Measurements from ENCODE around the gene ANKRD33B. TPM values are rescaled to one million over a fixed set of nuclear protein-coding genes. Genes with fewer than 3 reads are reported as not detected.

The ANKRD33B gene
- total RNA-seq, 1 experiment from 2014 or later, result 14.9 TPM

DNA sequence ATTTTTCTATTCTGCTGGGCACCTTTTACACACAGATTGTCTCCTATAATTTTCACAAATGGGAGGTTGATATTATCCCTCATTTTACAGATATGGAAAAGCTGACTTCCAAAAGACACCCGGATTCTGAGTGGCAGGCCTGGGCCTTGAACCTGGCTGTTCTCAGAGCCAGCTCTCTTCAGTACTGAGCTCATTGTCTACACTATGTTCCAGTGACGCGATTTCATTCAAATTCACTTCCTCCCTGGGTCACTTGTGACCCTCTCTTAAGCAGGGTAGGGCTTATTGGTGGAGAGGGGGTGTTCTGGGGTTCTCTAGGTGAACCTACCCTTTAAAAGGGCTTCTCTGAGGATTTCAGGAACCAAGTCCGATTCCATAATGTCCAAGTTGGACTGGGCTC is 70.2 kb downstream of the ANKRD33B start:
- Histone ChIP-seq H3K9me2 (replicated peaks; ENCODE audit: low read length) (no peaks in the 10 kb centered on the region), H3K79me2 (ENCODE audit: low read length) (no peaks in the 10 kb centered on the region), H3K9ac (ENCODE audit: low read length) (no peak overlapping the region), H2AFZ (ENCODE audit: low read length) (no peak overlapping the region), H3K36me3 (ENCODE audit: low read depth, low read length) (peaks cover 12% of the 10 kb centered on the region; the same call in 1 of the 2 replicates), H4K20me1 (ENCODE audit: low read length) (no peaks in the 10 kb centered on the region), H3K27ac (ENCODE audit: low read length) (no peak overlapping the region), H3K27me3 (ENCODE audit: low read length) (no peaks in the 10 kb centered on the region), H3K4me3 (ENCODE audit: low read length) (no peak overlapping the region), H3K9me3 (ENCODE audit: low read length) (no peaks in the 10 kb centered on the region), H3F3A (ENCODE audit: low read length, unreplicated experiment) (no peaks in the 10 kb centered on the region), H3K4me2 (ENCODE audit: low read length) (no peak overlapping the region), H3K4me1 (ENCODE audit: insufficient read depth, low read length) (peaks cover 13% of the 10 kb centered on the region)
- BruUV-seq (replicated peaks), result no TSS peak
- TF ChIP-seq, protein P1, sequence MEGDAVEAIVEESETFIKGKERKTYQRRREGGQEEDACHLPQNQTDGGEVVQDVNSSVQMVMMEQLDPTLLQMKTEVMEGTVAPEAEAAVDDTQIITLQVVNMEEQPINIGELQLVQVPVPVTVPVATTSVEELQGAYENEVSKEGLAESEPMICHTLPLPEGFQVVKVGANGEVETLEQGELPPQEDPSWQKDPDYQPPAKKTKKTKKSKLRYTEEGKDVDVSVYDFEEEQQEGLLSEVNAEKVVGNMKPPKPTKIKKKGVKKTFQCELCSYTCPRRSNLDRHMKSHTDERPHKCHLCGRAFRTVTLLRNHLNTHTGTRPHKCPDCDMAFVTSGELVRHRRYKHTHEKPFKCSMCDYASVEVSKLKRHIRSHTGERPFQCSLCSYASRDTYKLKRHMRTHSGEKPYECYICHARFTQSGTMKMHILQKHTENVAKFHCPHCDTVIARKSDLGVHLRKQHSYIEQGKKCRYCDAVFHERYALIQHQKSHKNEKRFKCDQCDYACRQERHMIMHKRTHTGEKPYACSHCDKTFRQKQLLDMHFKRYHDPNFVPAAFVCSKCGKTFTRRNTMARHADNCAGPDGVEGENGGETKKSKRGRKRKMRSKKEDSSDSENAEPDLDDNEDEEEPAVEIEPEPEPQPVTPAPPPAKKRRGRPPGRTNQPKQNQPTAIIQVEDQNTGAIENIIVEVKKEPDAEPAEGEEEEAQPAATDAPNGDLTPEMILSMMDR (conservative IDR thresholded peaks at IDR 0.05; ENCODE audit: low read depth, low read length), result no peak
- TF ChIP-seq EZH2phosphoT487 (IDR thresholded peaks at IDR 0.05; ENCODE audit: borderline replicate concordance, low read length), result no peak
- no peak for TF ChIP-seq EZH2 (IDR thresholded peaks at IDR 0.05; ENCODE audit: low read length, unreplicated experiment)
- ChIA-PET CTCF (no interaction called here), POLR2A (ENCODE audit: unreplicated experiment) (no interaction called here)
- DNase-seq (no peak), ATAC-seq (no peak)
- intact Hi-C loops (cut with micrococcal nuclease), result no loop called here

DNA sequence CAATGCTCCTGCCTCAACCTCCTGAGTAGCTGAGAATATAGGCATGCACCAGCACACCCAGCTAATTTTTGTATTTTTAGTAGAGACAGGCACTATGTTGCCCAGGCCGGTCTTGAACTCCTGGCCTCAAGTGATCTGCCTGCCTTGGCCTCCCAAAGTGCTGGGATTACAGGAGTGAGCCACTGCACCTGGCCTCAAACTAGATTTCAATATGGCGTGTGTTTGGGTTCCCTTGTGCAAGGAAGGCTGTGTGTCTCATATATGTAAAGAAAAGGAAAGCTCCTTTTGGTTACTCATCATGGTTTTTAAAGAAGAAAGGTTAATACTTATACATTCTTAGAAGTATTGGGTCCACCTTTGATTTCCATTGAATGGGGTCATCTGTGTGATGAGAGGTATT is 70.7 kb downstream of the ANKRD33B start:
- no peak for DNase-seq
- Histone ChIP-seq H4K20me1 (ENCODE audit: low read length) (no peaks in the 10 kb centered on the region), H3K27me3 (ENCODE audit: low read length) (no peaks in the 10 kb centered on the region), H3K9ac (ENCODE audit: low read length) (no peak overlapping the region), H3K36me3 (ENCODE audit: low read depth, low read length) (peaks cover 12% of the 10 kb centered on the region; the same call in 1 of the 2 replicates), H3K4me2 (ENCODE audit: low read length) (no peak overlapping the region), H3F3A (ENCODE audit: low read length, unreplicated experiment) (no peaks in the 10 kb centered on the region), H3K9me2 (replicated peaks; ENCODE audit: low read length) (no peaks in the 10 kb centered on the region), H3K4me3 (ENCODE audit: low read length) (no peak overlapping the region), H3K27ac (ENCODE audit: low read length) (no peak overlapping the region), H3K4me1 (ENCODE audit: insufficient read depth, low read length) (peaks cover 13% of the 10 kb centered on the region), H3K79me2 (ENCODE audit: low read length) (no peaks in the 10 kb centered on the region), H3K9me3 (ENCODE audit: low read length) (no peaks in the 10 kb centered on the region), H2AFZ (ENCODE audit: low read length) (no peak overlapping the region)
- no peak for ATAC-seq
- ChIA-PET CTCF (no interaction called here), POLR2A (ENCODE audit: unreplicated experiment) (interaction anchor here (0.6 kb wide), 1 partner anchor 54 kb away, joined by 3 read pairs; no protein-coding TSS in a partner anchor)
- TF ChIP-seq EZH2 (IDR thresholded peaks at IDR 0.05; ENCODE audit: low read length, unreplicated experiment), result no peak
- no peak for TF ChIP-seq EZH2phosphoT487 (IDR thresholded peaks at IDR 0.05; ENCODE audit: borderline replicate concordance, low read length)
- TF ChIP-seq, protein P1 (conservative IDR thresholded peaks at IDR 0.05; ENCODE audit: low read depth, low read length), result no peak
- no TSS peak for BruUV-seq (replicated peaks)
- intact Hi-C loops (cut with micrococcal nuclease), result no loop called here

DNA sequence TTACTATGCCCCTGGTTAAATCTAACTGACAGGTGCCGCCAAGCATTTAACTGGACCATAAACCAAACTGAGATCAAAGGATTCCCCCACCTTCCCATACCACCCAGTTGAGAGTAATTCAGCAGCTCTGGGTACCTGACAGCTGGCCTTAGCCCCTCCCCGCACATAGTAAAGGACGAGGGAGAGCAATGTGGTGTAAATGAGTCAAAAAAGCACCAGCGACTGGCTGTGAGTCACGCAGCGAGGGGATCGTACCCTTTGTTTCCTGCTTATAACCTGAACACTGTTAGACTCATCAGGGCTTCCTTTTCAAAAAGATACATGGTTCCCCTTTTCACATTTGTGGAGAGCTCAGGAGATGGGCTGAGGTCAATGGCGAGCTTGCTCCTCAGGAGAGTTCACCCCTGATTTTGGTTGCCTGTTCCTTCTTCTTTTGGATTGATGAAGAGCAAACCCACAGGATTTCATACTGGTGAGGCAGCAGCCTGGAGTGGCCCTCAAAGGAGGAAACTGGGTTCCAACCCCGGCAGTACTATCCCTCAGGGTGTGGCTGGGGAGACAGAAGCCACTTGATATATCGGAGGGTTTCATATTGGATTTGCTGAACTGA is 71.5 kb downstream of the ANKRD33B start:
- no peaks in the 10 kb centered on the region for H3K9me3 ChIP-seq (ENCODE audit: low read length)
- peaks cover 12% of the 10 kb centered on the region; the same call in 1 of the 2 replicates for H3K36me3 ChIP-seq (ENCODE audit: low read depth, low read length)
- peak; percentile 92 for DNase-seq
- H3K27ac ChIP-seq (ENCODE audit: low read length), result peak overlapping the region; percentile 16; the same call in 1 of the 2 replicates
- peak; percentile 98 for ATAC-seq
- H3K27me3 ChIP-seq (ENCODE audit: low read length), result no peaks in the 10 kb centered on the region
- H3K79me2 ChIP-seq (ENCODE audit: low read length), result no peaks in the 10 kb centered on the region
- TF ChIP-seq EZH2 (IDR thresholded peaks at IDR 0.05; ENCODE audit: low read length, unreplicated experiment), result no peak
- no peak for TF ChIP-seq EZH2phosphoT487 (IDR thresholded peaks at IDR 0.05; ENCODE audit: borderline replicate concordance, low read length)
- TF ChIP-seq, protein P1 (conservative IDR thresholded peaks at IDR 0.05; ENCODE audit: low read depth, low read length), result no peak
- H3K4me3 ChIP-seq (ENCODE audit: low read length), result no peak overlapping the region; the same call in 1 of the 2 replicates
- H2AFZ ChIP-seq (ENCODE audit: low read length), result peak overlapping the region; percentile 25
- H3F3A ChIP-seq (ENCODE audit: low read length, unreplicated experiment), result no peaks in the 10 kb centered on the region
- H3K4me1 ChIP-seq (ENCODE audit: insufficient read depth, low read length), result peaks cover 13% of the 10 kb centered on the region
- POLR2A ChIA-PET (ENCODE audit: unreplicated experiment), result interaction anchor here (0.6 kb wide), 1 partner anchor 53 kb away, joined by 3 read pairs; no protein-coding TSS in a partner anchor
- H4K20me1 ChIP-seq (ENCODE audit: low read length), result no peaks in the 10 kb centered on the region
- no TSS peak for BruUV-seq (replicated peaks)
- H3K9me2 ChIP-seq (replicated peaks; ENCODE audit: low read length), result no peaks in the 10 kb centered on the region
- intact Hi-C loops (cut with micrococcal nuclease), result no loop called here
- peak overlapping the region; percentile 53 for H3K4me2 ChIP-seq (ENCODE audit: low read length)
- H3K9ac ChIP-seq (ENCODE audit: low read length), result no peak overlapping the region
- CTCF ChIA-PET, result no interaction called here

Data from PC-3 (cell line).